ENCODE measurements around the gene TGIF1. TPM values are rescaled to one million over a fixed set of nuclear protein-coding genes. Genes with fewer than 3 reads are reported as not detected.

TGIF1 gene
- 100 to 1,000 TPM in 1 of 4 donors, 10 to 100 TPM in 3; 64.5 to 123 (median 88.7) TPM for total RNA-seq

DNA sequence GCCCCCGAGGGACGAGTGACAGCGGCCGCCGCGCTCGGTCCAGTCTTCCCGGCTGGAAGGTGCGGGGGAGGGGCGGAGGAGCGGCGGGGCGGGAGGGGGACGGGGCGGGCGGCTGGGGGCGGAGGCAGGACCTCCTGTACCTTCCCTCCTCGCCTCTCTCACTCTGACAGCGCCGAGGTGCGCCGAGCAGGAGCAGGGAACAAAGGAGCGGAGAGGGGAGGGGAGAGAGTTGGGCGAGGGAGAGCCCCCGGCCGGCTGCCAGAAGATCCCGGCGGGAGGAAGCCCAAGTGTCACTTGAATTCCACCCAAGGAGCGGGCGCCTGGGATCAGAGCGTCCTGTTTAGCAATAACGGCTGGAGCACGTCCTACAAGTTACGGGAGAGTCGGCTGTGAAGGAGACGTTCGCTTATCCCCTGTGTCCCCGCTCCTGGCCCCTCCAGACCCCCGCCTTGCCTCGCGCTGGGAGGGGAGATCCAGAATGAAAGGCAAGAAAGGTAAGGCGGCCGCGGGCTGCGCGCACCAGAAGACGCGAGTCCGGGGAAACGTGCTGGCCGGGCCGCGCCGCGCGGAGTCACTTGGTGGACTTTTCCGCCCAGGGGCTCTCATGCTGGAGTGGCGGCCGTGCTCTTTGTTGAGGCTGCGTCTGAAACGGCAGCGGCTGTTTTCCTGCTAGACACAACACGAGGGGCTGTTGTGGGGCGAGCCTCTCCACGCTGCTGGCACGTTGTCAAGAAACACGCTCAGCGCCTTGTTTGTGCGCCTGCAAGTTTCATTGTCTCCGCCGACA lies at the start of gene TGIF1:
Gene TGIF1, plus strand, starts transcription at position 161 of the 787 bp plus-strand sequence. Its CDS starts 318 bp downstream, at position 479.
- ATAC-seq (ENCODE audit: low FRiP score): peak; percentile 32
- TF ChIP-seq, protein P1, sequence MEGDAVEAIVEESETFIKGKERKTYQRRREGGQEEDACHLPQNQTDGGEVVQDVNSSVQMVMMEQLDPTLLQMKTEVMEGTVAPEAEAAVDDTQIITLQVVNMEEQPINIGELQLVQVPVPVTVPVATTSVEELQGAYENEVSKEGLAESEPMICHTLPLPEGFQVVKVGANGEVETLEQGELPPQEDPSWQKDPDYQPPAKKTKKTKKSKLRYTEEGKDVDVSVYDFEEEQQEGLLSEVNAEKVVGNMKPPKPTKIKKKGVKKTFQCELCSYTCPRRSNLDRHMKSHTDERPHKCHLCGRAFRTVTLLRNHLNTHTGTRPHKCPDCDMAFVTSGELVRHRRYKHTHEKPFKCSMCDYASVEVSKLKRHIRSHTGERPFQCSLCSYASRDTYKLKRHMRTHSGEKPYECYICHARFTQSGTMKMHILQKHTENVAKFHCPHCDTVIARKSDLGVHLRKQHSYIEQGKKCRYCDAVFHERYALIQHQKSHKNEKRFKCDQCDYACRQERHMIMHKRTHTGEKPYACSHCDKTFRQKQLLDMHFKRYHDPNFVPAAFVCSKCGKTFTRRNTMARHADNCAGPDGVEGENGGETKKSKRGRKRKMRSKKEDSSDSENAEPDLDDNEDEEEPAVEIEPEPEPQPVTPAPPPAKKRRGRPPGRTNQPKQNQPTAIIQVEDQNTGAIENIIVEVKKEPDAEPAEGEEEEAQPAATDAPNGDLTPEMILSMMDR (IDR thresholded peaks at IDR 0.05): no peak

DNA sequence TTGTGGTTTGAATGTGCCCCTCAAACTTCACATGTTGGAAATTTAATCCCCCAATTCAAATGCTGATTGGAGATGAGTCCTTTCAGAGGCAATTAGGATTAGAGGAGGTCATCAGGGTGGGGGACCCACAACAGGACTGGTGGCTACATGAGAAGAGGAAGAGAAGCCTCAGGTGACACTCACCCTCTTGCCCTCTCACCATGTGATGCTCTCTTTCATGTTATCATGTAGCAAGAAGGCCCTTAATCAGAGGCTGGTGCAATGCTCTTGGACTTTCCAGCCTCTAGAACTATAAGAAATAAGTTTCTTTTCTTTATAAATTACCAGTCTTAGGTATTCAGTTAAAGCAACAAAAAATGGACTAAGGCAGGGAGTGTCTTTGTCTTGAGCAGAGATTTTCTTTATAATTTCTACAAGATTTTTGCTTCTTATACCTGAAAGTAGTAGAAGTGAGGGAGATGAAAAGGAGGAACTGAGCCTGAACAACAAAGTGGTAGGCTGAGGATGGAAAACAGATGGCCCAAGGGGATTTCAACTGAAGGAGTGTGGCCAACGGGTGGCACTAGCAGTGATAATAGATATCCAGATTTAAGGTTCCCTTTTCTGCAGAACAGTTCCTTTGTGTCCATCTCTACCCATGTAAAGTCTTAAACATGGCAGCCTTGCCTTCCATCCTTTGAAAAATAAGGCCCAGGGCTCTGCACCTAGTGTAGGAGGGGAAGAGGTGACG lies 49.2 kb upstream of the TGIF1 start:
- TF ChIP-seq, protein P1 (IDR thresholded peaks at IDR 0.05): no peak
- DNase-seq (ENCODE audit: low spot score) (no peak), ATAC-seq (ENCODE audit: low FRiP score) (no peak)

More for the DNA sequence above, at the start of gene TGIF1:
- peak; percentile 51 for DNase-seq (ENCODE audit: low spot score)

DNA sequence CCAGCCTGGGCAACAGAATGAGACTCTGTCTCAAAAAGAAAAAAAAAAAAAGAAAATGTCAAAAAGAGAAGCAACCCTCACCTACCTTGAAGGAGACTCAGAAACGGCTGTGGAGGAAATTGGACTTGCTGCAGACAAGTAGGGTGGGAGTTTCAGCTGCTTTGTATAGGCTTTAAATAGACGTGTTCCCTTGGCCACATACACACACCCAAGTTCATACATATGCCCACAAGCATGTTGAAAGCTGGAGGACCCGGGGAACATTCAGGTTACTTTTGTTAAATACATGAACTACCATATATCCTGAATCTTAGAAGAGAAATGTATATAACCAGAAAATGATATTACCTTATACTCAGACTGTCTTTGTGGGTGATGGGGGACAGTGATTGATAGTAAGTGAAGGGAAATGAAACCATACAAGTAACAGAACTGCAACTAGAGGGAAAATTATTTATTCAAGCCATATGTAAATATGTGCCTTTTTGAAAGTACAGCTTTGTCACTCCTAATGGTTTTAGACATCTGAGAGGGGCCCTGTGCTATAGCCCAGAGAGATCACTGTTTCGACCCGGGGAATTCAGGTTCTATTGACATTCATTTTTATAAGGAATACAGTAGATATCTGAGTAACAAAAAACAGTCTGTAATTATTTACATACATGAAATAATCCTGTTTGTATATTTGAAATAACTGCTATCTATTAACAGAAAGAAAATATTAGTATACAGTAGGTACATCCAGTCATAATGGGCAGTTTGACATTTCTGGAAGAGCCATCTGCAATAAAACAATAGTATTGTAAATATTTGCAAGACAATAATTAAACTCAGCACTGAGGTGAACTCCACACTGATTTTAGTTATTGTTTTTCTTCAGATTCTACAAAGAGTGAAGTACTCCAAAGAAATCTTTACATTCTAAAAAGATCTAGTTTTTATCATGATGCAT lies 48.0 kb upstream of the TGIF1 start:
- no peak for ATAC-seq (ENCODE audit: low FRiP score)

DNA sequence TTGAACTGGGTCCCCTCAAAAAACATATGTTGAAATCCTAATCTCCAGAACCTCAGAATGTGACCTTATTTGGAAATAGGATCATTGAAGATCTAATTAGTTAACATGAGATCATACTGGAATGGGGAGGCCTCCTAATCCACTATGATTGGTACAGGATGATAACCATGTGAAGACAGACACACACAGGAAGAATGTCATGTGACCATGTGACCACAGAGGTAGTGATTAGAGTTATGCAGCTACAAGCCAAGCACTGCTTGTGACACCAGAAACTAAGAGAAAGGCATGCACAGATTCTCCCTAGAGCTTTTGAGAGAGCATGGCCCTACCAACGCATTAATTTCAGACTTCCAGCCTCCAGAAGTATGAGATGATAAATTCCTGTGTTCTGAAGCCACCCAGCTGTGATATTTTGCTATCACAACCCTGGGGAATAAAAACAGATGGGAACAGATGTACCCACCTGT lies 47.0 kb upstream of the TGIF1 start:
- ATAC-seq (ENCODE audit: low FRiP score) (no peak), DNase-seq (ENCODE audit: low spot score) (no peak)
- TF ChIP-seq, protein P1 (IDR thresholded peaks at IDR 0.05): no peak

More for the DNA sequence above, 48.0 kb upstream of the TGIF1 start:
- TF ChIP-seq, protein P1 (IDR thresholded peaks at IDR 0.05): no peak
- DNase-seq (ENCODE audit: low spot score): no peak

DNA sequence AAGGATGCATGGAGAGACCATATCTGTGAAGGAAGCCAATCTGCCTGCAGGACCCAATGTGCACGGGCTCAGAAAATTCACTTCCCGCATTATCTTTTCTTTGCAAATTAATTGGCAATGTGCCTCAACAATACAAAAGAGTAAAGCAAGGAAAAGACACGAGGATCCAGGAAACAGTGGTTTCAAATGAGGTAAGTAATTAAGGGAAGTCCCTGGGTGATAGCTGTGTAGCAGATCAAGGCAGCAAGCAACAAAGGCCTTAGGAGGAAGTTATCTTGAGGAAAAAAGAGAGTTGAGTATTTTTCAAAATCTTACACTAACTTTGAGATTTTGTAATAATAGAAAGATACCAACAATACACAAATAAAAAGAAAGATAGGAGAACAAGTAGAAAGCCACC lies 44.3 kb upstream of the TGIF1 start:
- ATAC-seq (ENCODE audit: low FRiP score) (no peak), DNase-seq (ENCODE audit: low spot score) (no peak)
- TF ChIP-seq, protein P1 (IDR thresholded peaks at IDR 0.05): no peak

DNA sequence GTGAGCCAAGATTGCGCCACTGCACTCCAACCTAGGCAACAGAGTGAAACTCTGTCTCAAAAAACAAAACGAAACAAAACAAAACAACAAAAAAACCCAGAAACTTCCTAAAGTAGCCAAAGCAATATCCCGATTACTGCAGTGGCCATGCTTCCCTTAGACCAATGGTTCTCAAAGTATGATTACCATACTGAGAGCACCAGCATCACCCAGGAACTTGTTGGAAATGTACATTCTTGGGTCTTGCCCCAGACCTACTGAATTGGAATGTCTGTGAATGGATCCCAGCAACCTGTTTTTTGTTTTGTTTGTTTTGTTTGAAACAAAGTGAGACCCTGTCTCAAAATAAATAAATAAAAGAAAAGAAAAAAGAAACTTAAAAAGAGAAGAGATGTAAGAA lies 41.9 kb upstream of the TGIF1 start:
- no peak for DNase-seq (ENCODE audit: low spot score)
- TF ChIP-seq, protein P1 (IDR thresholded peaks at IDR 0.05): no peak

More for the DNA sequence above, 41.9 kb upstream of the TGIF1 start:
- ATAC-seq (ENCODE audit: low FRiP score): no peak

Measured in omental fat pad (tissue), 4 donors.